ENCODE data around the gene CTNNA3. TPM values are rescaled to one million over a fixed set of nuclear protein-coding genes. Genes with fewer than 3 reads are reported as not detected.

The CTNNA3 gene
- total and polyA plus RNA-seq, 2 donors (not counting 3 experiments of a cell fraction or from before 2014, with no cell fraction given), result not detected

DNA sequence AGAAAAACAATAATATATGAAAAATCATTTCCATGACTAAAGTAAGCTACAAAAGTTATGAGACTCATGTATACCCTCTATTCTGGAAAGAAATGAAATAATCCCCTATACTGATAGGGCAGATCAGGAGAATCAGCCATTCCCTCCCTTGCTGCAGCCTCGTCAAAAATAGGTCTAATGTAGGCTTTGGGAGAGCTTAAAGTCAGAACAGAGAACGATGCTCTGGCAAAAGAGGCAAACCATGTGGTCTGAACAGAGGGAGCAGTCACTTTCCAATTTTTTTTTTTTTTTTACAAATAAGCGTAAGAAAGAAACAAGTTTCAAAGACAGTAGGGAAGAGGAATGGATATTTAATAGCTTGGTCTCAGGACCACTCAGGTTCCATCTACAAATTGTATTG lies 1232.4 kb downstream of the CTNNA3 start:
- Histone ChIP-seq H3K27ac (ENCODE audit: insufficient read depth, low read depth, low read length) (no peak overlapping the region), H3K27me3 (ENCODE audit: control insufficient read depth in 2 of 2, insufficient read depth in 2 of 2, low read length in 2 of 2) (no peaks in the 10 kb centered on the region), H3K9me3 (replicated peaks; ENCODE audit: control insufficient read depth, insufficient read depth, low read length) (peaks cover 2% of the 10 kb centered on the region), H3K79me2 (ENCODE audit: control insufficient read depth, insufficient read depth, low read length) (no peaks in the 10 kb centered on the region), H3K9ac (replicated peaks; ENCODE audit: extremely low read depth, insufficient read depth, low read length) (no peak overlapping the region), H3K4me1 (ENCODE audit: control insufficient read depth, extremely low read depth, insufficient read depth, low read length) (no peaks in the 10 kb centered on the region), H4K20me1 (replicated peaks; ENCODE audit: control insufficient read depth, extremely low read depth, insufficient read depth, low read length) (no peaks in the 10 kb centered on the region), H3K36me3 (ENCODE audit: control insufficient read depth in 2 of 2, extremely low read depth in 1 of 2, insufficient read depth in 2 of 2, low read length in 2 of 2) (no peaks in the 10 kb centered on the region), H2AFZ (ENCODE audit: low read depth, low read length) (no peak overlapping the region), H3K9me1 (replicated peaks; ENCODE audit: control insufficient read depth, extremely low read depth, insufficient read depth, low read length) (no peaks in the 10 kb centered on the region), H3K4me3 (replicated peaks in 1 of 3; ENCODE audit: insufficient read depth in 1 of 3, low read depth in 1 of 3, low read length in 3 of 3) (no peak overlapping the region), H3K4me2 (ENCODE audit: insufficient read depth, low read length) (no peak overlapping the region)
- intact Hi-C loops (cut with micrococcal nuclease), result no loop called here
- TF ChIP-seq EZH2 (IDR thresholded peaks at IDR 0.05; ENCODE audit: borderline replicate concordance, low read depth, low read length, severe bottlenecking) (no peak), MYC (IDR thresholded peaks at IDR 0.05; ENCODE audit: low read depth, low read length) (no peak), POLR2AphosphoS5 (IDR thresholded peaks at IDR 0.05; ENCODE audit: insufficient read depth, low read depth, low read length) (no peak), FOS (IDR thresholded peaks at IDR 0.05; ENCODE audit: borderline replicate concordance, insufficient read depth, low read length) (no peak), GATA2 (IDR thresholded peaks at IDR 0.05; ENCODE audit: insufficient read depth, insufficient read length, low read depth, low read length) (no peak)
- TF ChIP-seq, protein P1, sequence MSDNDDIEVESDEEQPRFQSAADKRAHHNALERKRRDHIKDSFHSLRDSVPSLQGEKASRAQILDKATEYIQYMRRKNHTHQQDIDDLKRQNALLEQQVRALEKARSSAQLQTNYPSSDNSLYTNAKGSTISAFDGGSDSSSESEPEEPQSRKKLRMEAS (IDR thresholded peaks at IDR 0.05; ENCODE audit: insufficient read depth, insufficient read length), result no peak
- TF ChIP-seq, protein P2, sequence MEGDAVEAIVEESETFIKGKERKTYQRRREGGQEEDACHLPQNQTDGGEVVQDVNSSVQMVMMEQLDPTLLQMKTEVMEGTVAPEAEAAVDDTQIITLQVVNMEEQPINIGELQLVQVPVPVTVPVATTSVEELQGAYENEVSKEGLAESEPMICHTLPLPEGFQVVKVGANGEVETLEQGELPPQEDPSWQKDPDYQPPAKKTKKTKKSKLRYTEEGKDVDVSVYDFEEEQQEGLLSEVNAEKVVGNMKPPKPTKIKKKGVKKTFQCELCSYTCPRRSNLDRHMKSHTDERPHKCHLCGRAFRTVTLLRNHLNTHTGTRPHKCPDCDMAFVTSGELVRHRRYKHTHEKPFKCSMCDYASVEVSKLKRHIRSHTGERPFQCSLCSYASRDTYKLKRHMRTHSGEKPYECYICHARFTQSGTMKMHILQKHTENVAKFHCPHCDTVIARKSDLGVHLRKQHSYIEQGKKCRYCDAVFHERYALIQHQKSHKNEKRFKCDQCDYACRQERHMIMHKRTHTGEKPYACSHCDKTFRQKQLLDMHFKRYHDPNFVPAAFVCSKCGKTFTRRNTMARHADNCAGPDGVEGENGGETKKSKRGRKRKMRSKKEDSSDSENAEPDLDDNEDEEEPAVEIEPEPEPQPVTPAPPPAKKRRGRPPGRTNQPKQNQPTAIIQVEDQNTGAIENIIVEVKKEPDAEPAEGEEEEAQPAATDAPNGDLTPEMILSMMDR (IDR thresholded peaks at IDR 0.05; ENCODE audit: extremely low read depth in 1 of 2, insufficient read depth in 1 of 2, low read depth in 1 of 2, low read length in 2 of 2), result no peak
- CTCF ChIA-PET, result no interaction called here
- POLR2A ChIA-PET, result no interaction called here
- no peak for DNase-seq (ENCODE audit: low read depth, low spot score)
- no peak for FAIRE-seq
- BruUV-seq (replicated peaks), result no TSS peak
- dilution Hi-C loops (cut with MboI; ENCODE audit: extremely low pct_ligation_motif_present, low sequenced_read_pairs), result no loop called here
